Measurements from ENCODE around the gene CYP2J2. TPM values are rescaled to one million over a fixed set of nuclear protein-coding genes. Genes with fewer than 3 reads are reported as not detected.
A peak's percentile ranks its signal among the peaks of the same experiment; 100 is the strongest.
"Not testable (repeated sequence)": the region's sequence is repeated elsewhere in the genome, so short reads cannot be mapped to it uniquely, and the experiment has no call there.

CYP2J2 gene
- 1 to 10 TPM in 3 of 4 donors, under 1 TPM in 1; 0.91 to 1.2 (median 1.1) TPM for polyA plus RNA-seq (ENCODE audit: insufficient read length in 4 of 4)

GRCh38 chr1:59926381-59927123 is at the start of gene CYP2J2:
Gene CYP2J2, minus strand, starts transcription at chr1:59926773. Its CDS starts 27 bp downstream, at chr1:59926746.
- no peak for DNase-seq (ENCODE audit: low read depth in 4 of 4, low spot score in 2 of 4)

- no peak for DNase-seq (ENCODE audit: low read depth in 4 of 4, low spot score in 2 of 4)
These were observed 47.1 kb upstream of the CYP2J2 start for GRCh38 chr1:59973719-59974118.

GRCh38 chr1:59972216-59972927 is 45.8 kb upstream of the CYP2J2 start:
- no peak for DNase-seq (ENCODE audit: low read depth in 4 of 4, low spot score in 2 of 4)

GRCh38 chr1:59971464-59971911 is 44.9 kb upstream of the CYP2J2 start:
- DNase-seq (ENCODE audit: low read depth in 4 of 4, low spot score in 2 of 4), result peak in 1 of 4 donors; percentile 57

GRCh38 chr1:59969542-59970175 is 43.1 kb upstream of the CYP2J2 start:
- DNase-seq (ENCODE audit: low read depth in 4 of 4, low spot score in 2 of 4), result not testable (repeated sequence)

GRCh38 chr1:59968746-59969145 is 42.2 kb upstream of the CYP2J2 start:
- not testable (repeated sequence) for DNase-seq (ENCODE audit: low read depth in 4 of 4, low spot score in 2 of 4)

GRCh38 chr1:59967780-59968179 is 41.2 kb upstream of the CYP2J2 start:
- DNase-seq (ENCODE audit: low read depth in 4 of 4, low spot score in 2 of 4), result no peak

GRCh38 chr1:59967141-59967697 is 40.6 kb upstream of the CYP2J2 start:
- DNase-seq (ENCODE audit: low read depth in 4 of 4, low spot score in 2 of 4), result no peak

- DNase-seq (ENCODE audit: low read depth in 4 of 4, low spot score in 2 of 4), result no peak
These were observed 25.5 kb upstream of the CYP2J2 start for GRCh38 chr1:59952065-59952464.

- DNase-seq (ENCODE audit: low read depth in 4 of 4, low spot score in 2 of 4), result no peak
These were observed 23.1 kb upstream of the CYP2J2 start for GRCh38 chr1:59949648-59950047.

GRCh38 chr1:59948990-59949389 is 22.4 kb upstream of the CYP2J2 start:
- no peak for DNase-seq (ENCODE audit: low read depth in 4 of 4, low spot score in 2 of 4)

GRCh38 chr1:59947047-59947938 is 20.7 kb upstream of the CYP2J2 start:
- peak in 1 of 4 donors; percentile 57 for DNase-seq (ENCODE audit: low read depth in 4 of 4, low spot score in 2 of 4)

GRCh38 chr1:59945790-59946189 is 19.2 kb upstream of the CYP2J2 start:
- no peak for DNase-seq (ENCODE audit: low read depth in 4 of 4, low spot score in 2 of 4)

GRCh38 chr1:59939393-59939792 is 12.8 kb upstream of the CYP2J2 start:
- no peak for DNase-seq (ENCODE audit: low read depth in 4 of 4, low spot score in 2 of 4)

GRCh38 chr1:59937636-59938210 is 11.2 kb upstream of the CYP2J2 start:
- no peak for DNase-seq (ENCODE audit: low read depth in 4 of 4, low spot score in 2 of 4)

GRCh38 chr1:59936358-59936821 is 9.8 kb upstream of the CYP2J2 start:
- no peak for DNase-seq (ENCODE audit: low read depth in 4 of 4, low spot score in 2 of 4)

- DNase-seq (ENCODE audit: low read depth in 4 of 4, low spot score in 2 of 4), result no peak
These were observed 2.4 kb upstream of the CYP2J2 start for GRCh38 chr1:59928996-59929395.

- DNase-seq (ENCODE audit: low read depth in 4 of 4, low spot score in 2 of 4), result no peak
These were observed 640 bp upstream of the CYP2J2 start for GRCh38 chr1:59927213-59927612.

- DNase-seq (ENCODE audit: low read depth in 4 of 4, low spot score in 2 of 4), result no peak
These were observed 1.9 kb downstream of the CYP2J2 start for GRCh38 chr1:59924653-59925052.

Data from left renal cortex interstitium (tissue), 4 donors.